ENCODE data around the gene ZNF438. TPM values are rescaled to one million over a fixed set of nuclear protein-coding genes. Genes with fewer than 3 reads are reported as not detected.

The ZNF438 gene
- 1.3 and 2.3 TPM in 2 replicates for total RNA-seq

GRCh38 chr10:31031558-31032257, at the start of gene ZNF438:
ZNF438 (minus strand) TSS chr10:31031865; CDS start chr10:30877034, 154,831 bp downstream.

